Endothelial cell of umbilical vein (primary cell): ENCODE results near the gene CD79B. TPM values are rescaled to one million over a fixed set of nuclear protein-coding genes. Genes with fewer than 3 reads are reported as not detected.
A peak's percentile ranks its signal among the peaks of the same experiment; 100 is the strongest.

Experiments used
- BruUV-seq: library from RNA; stranded (reverse); fragments of 400-500 nt; replicated peaks from 2 replicates; lab custom pipeline; 2021; lab: Mats Ljungman, UMichigan
- CTCF ChIA-PET: fragments of 300-600, 350-600 bp; sonication (Branson Sonifier 250); formaldehyde crosslinking; loops from one replicate; lab custom pipeline; 2021; ENCODE audit warnings: antibody characterized with exemption, inconsistent platforms; lab: Charles Lee
- POLR2A ChIA-PET: fragments of 300-600, 350-600 bp; sonication (Branson Sonifier 250); formaldehyde crosslinking; loops from one replicate; lab custom pipeline; 2021; ENCODE audit warnings: antibody characterized with exemption, inconsistent platforms; lab: Charles Lee
- DNase-seq: peaks from one replicate; pipeline ENCODE4 v3.0.0-alpha.2; 2011; ENCODE audit warnings: low read depth, low spot score
- FAIRE-seq: peaks from 2 replicates; lab custom pipeline; 2011; peaks lifted over from hg19 to GRCh38; lab: Jason Lieb, UNC
- H2AFZ ChIP-seq: 2 replicates; pipeline ENCODE4 v1.6.0; 2012; ENCODE audit warnings: low read depth, low read length, control low read depth, inconsistent platforms
- H3K27ac ChIP-seq: 2 replicates; pipeline ENCODE4 v1.5.1; 2011; ENCODE audit warnings: low read depth, mild to moderate bottlenecking, control low read depth, low read length, moderate library complexity; ENCODE audit not compliant: insufficient read depth
- H3K27me3 ChIP-seq, 2 experiments: 2 replicates each; pipeline versions ENCODE4 v1.6.0 to v1.6.1; 2011; ENCODE audit warnings: low read length in 2 of 2, mixed read lengths in 1 of 2; ENCODE audit not compliant: control insufficient read depth in 2 of 2, insufficient read depth in 2 of 2
- H3K36me3 ChIP-seq, 2 experiments: 2 replicates in 1 of 2; 3 replicates in 1 of 2; pipeline ENCODE4 v1.5.1; 2011; ENCODE audit warnings: low read length in 2 of 2, mild to moderate bottlenecking in 1 of 2, moderate library complexity in 1 of 2; ENCODE audit not compliant: control insufficient read depth in 2 of 2, insufficient read depth in 2 of 2; ENCODE audit errors: extremely low read depth in 1 of 2
- H3K4me1 ChIP-seq: 3 replicates; pipeline ENCODE4 v1.5.1; 2011; ENCODE audit warnings: mild to moderate bottlenecking, low read length; ENCODE audit not compliant: control insufficient read depth, insufficient read depth; ENCODE audit errors: extremely low read depth
- H3K4me2 ChIP-seq: 2 replicates; pipeline ENCODE4 v1.6.1; 2011; ENCODE audit warnings: low read length, control low read depth, mixed read lengths; ENCODE audit not compliant: insufficient read depth
- H3K4me3 ChIP-seq, 3 experiments: fragments of 200-600 bp in 1 of 3; sonication (generic), shearing (Covaris generic) in 1 of 3; replicated peaks in 1 of 3; 2 replicates each; pipeline ENCODE4 v1.5.1; 2011 to 2016; ENCODE audit warnings: control low read depth in 3 of 3, low read length in 3 of 3, mild to moderate bottlenecking in 2 of 3, inconsistent platforms in 1 of 3, low read depth in 1 of 3, moderate library complexity in 1 of 3; ENCODE audit not compliant: insufficient read depth in 1 of 3
- H3K79me2 ChIP-seq: 2 replicates; pipeline ENCODE4 v1.6.0; 2012; ENCODE audit warnings: low read length, inconsistent platforms; ENCODE audit not compliant: control insufficient read depth, insufficient read depth
- H3K9ac ChIP-seq: replicated peaks from 2 replicates; pipeline ENCODE3; 2011; ENCODE audit warnings: low read length, control low read depth; ENCODE audit not compliant: insufficient read depth; ENCODE audit errors: extremely low read depth
- H3K9me1 ChIP-seq: replicated peaks from 3 replicates; pipeline ENCODE4 v1.6.0; 2011; ENCODE audit warnings: mild to moderate bottlenecking, low read length; ENCODE audit not compliant: control insufficient read depth, insufficient read depth; ENCODE audit errors: extremely low read depth
- H3K9me3 ChIP-seq: replicated peaks from 2 replicates; pipeline ENCODE4 v1.5.1; 2012; ENCODE audit warnings: low read length, inconsistent platforms; ENCODE audit not compliant: control insufficient read depth, insufficient read depth
- H4K20me1 ChIP-seq: replicated peaks from 2 replicates; pipeline ENCODE3; 2011; ENCODE audit warnings: mild to moderate bottlenecking, low read length; ENCODE audit not compliant: control insufficient read depth, insufficient read depth; ENCODE audit errors: extremely low read depth
- EZH2 ChIP-seq: IDR thresholded peaks from 2 replicates; pipeline ENCODE4 v1.6.1; 2012; ENCODE audit warnings: borderline replicate concordance, low read depth, mild to moderate bottlenecking, moderate library complexity, low read length, inconsistent platforms; ENCODE audit not compliant: severe bottlenecking
- FOS ChIP-seq: IDR thresholded peaks from 2 replicates; pipeline ENCODE4 v1.6.1; 2011; ENCODE audit warnings: mild to moderate bottlenecking, low read length, moderate library complexity, borderline replicate concordance; ENCODE audit not compliant: insufficient read depth
- GATA2 ChIP-seq: IDR thresholded peaks from 2 replicates; pipeline ENCODE4 v1.7.0; 2011; ENCODE audit warnings: low read depth, mild to moderate bottlenecking, moderate library complexity, mixed read lengths, low read length; ENCODE audit not compliant: insufficient read length, insufficient read depth
- JUN ChIP-seq: IDR thresholded peaks from 2 replicates; pipeline ENCODE4 v1.6.1; 2011; ENCODE audit warnings: borderline replicate concordance, low read depth; ENCODE audit not compliant: insufficient read length, insufficient read depth
- MYC ChIP-seq: IDR thresholded peaks from one replicate; pipeline ENCODE4 v1.6.1; 2011; ENCODE audit warnings: mild to moderate bottlenecking, low read depth, low read length
- POLR2A ChIP-seq: IDR thresholded peaks from 2 replicates; pipeline ENCODE4 v1.6.1; 2012; ENCODE audit warnings: low read depth, mild to moderate bottlenecking, control low read depth, low read length
- POLR2AphosphoS5 ChIP-seq: IDR thresholded peaks from 2 replicates; pipeline ENCODE4 v1.6.1; 2012; ENCODE audit warnings: low read depth, mild to moderate bottlenecking, control low read depth, low read length, moderate library complexity; ENCODE audit not compliant: insufficient read depth
- dilution Hi-C: fragments of 300-500 bp; cut with MboI; formaldehyde crosslinking; loops from one replicate; pipeline ENCODE4 v1.15.0; 2019; ENCODE audit warnings: low sequenced_read_pairs; ENCODE audit not compliant: extremely low pct_ligation_motif_present
- intact Hi-C: fragments of 100-400 bp; cut with micrococcal nuclease; formaldehyde crosslinking; loops from one replicate; pipeline ENCODE4 v1.10.0; 2022
- polyA plus RNA-seq, 4 experiments: library from polyadenylated mRNA; depleted of rRNA in 3 of 4; stranded (reverse) in 3 of 4; unstranded in 1 of 4; fragments of >200 nt; gene quantifications; 2 replicates each; pipeline versions ENCODE4 v1.2.1 to v1.2.3, GENCODE V29; 2011 to 2012; ENCODE audit warnings: missing spikeins in 1 of 4
- total RNA-seq: library from RNA; stranded (reverse); gene quantifications from 2 replicates; pipeline ENCODE4 v1.2.3, GENCODE V29; 2021
- TF ChIP-seq, protein P1 (sequence below), 2 donors: IDR thresholded peaks; 1 replicate in 1 of 2; 2 replicates in 1 of 2; pipeline ENCODE4 v1.5.1; 2011; ENCODE audit warnings: low read length in 2 of 2, mild to moderate bottlenecking in 2 of 2, moderate library complexity in 2 of 2, control low read depth in 1 of 2, inconsistent platforms in 1 of 2, low read depth in 1 of 2; ENCODE audit not compliant: insufficient read depth in 1 of 2; ENCODE audit errors: extremely low read depth in 1 of 2
- TF ChIP-seq, protein P2 (sequence below): IDR thresholded peaks from 2 replicates; pipeline ENCODE4 v1.6.1; 2011; ENCODE audit not compliant: insufficient read depth, insufficient read length

Gene CD79B
- total and polyA plus RNA-seq, 2 donors (not counting 3 experiments of a cell fraction or from before 2014, with no cell fraction given) = 2.1 to 3.9 TPM

DNA sequence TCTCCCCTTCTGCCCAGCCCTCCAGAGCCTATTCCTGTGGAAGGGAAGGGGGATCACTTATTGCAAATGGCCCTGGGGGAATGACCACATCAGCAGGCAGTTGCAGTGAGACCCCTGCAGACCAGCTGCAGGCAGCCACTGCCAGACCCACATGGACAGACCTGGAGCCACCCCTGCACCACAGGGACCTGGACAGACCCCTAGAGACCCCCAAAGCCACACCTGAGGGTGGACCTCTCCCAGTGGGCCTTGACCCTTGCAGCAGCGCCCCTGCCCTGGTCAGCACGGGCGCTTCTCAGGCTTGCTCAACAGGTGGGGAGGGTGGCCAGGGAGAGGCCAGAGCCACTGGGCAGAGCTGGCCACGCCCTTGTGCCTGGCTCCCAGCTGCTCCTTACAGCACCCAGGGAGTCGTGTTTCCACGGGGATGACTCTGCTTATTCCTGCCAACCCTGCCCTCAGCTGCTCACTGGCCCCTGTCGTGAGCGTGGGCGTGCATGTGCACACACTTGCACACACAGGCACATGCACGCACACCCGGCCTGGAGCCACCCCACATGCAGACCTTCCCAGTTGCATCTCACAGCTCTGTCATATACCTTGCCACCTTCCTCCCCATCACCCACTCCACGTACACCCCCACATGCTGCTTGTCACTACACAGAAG, 41.9 kb upstream of the CD79B start:
- FAIRE-seq = no peak
- ChIA-PET CTCF (interaction anchor here (0.8 to 4.8 kb wide), 5 partner anchors 10 to 160 kb away, joined by 3 to 27 read pairs (median 4); no protein-coding TSS in a partner anchor), POLR2A (no interaction called here)
- Histone ChIP-seq H3K79me2 (no peaks in the 10 kb centered on the region), H4K20me1 (no peaks in the 10 kb centered on the region), H3K36me3 (no peaks in the 10 kb centered on the region), H3K27me3 (no peaks in the 10 kb centered on the region), H3K27ac (no peak overlapping the region), H3K4me1 (peaks cover 13% of the 10 kb centered on the region), H3K9me3 (no peaks in the 10 kb centered on the region), H3K4me3 (no peak overlapping the region), H2AFZ (no peak overlapping the region), H3K9ac (no peak overlapping the region), H3K9me1 (no peaks in the 10 kb centered on the region), H3K4me2 (peak overlapping the region; percentile 33)
- no peak for DNase-seq
- TF ChIP-seq FOS = no peak
- no peak for TF ChIP-seq POLR2A
- no peak for TF ChIP-seq MYC
- no peak for TF ChIP-seq POLR2AphosphoS5
- no peak for TF ChIP-seq JUN
- TF ChIP-seq EZH2 = no peak
- dilution Hi-C loops (no loop called here), intact Hi-C loops (no loop called here)
- no TSS peak for BruUV-seq

DNA sequence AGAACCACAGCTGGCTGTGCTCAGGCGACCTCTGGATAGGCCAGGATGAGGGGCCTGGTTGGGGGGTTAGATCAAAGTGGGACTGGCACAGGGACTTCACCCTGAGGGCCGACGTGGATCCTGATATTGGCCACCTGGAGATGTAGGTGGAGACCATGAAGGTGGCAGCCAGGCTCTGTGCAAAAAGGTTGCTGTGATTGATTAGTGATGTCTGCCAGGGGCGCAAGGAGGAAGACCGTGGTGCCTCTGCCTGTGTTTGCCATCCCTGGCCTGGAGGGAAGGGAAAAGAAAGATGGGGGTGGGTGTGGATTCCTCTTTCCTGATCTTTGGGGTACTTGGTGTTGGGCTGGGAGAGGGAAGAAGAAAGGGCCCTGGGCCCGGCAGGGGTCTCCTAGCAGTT, 41.1 kb upstream of the CD79B start:
- no peak overlapping the region for H2AFZ ChIP-seq
- H3K9ac ChIP-seq = no peak overlapping the region
- CTCF ChIA-PET = no interaction called here
- H3K9me1 ChIP-seq = no peaks in the 10 kb centered on the region
- no peak overlapping the region for H3K4me2 ChIP-seq
- TF ChIP-seq POLR2AphosphoS5 (no peak), POLR2A (no peak), JUN (no peak), GATA2 (no peak), EZH2 (no peak), FOS (no peak), MYC (no peak)
- TF ChIP-seq, protein P1, sequence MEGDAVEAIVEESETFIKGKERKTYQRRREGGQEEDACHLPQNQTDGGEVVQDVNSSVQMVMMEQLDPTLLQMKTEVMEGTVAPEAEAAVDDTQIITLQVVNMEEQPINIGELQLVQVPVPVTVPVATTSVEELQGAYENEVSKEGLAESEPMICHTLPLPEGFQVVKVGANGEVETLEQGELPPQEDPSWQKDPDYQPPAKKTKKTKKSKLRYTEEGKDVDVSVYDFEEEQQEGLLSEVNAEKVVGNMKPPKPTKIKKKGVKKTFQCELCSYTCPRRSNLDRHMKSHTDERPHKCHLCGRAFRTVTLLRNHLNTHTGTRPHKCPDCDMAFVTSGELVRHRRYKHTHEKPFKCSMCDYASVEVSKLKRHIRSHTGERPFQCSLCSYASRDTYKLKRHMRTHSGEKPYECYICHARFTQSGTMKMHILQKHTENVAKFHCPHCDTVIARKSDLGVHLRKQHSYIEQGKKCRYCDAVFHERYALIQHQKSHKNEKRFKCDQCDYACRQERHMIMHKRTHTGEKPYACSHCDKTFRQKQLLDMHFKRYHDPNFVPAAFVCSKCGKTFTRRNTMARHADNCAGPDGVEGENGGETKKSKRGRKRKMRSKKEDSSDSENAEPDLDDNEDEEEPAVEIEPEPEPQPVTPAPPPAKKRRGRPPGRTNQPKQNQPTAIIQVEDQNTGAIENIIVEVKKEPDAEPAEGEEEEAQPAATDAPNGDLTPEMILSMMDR (IDR thresholded peaks at IDR 0.05; ENCODE audit: extremely low read depth in 1 of 2, insufficient read depth in 1 of 2, low read depth in 1 of 2, low read length in 2 of 2) = no peak
- TF ChIP-seq, protein P2, sequence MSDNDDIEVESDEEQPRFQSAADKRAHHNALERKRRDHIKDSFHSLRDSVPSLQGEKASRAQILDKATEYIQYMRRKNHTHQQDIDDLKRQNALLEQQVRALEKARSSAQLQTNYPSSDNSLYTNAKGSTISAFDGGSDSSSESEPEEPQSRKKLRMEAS = no peak
- no peak for DNase-seq
- no peaks in the 10 kb centered on the region for H3K36me3 ChIP-seq
- no peaks in the 10 kb centered on the region for H3K9me3 ChIP-seq
- H3K27me3 ChIP-seq = no peaks in the 10 kb centered on the region
- H4K20me1 ChIP-seq = no peaks in the 10 kb centered on the region
- H3K4me1 ChIP-seq = peaks cover 13% of the 10 kb centered on the region
- H3K4me3 ChIP-seq = no peak overlapping the region
- dilution Hi-C loops (no loop called here), intact Hi-C loops (no loop called here)
- H3K27ac ChIP-seq = no peak overlapping the region
- FAIRE-seq = no peak
- POLR2A ChIA-PET = no interaction called here
- no TSS peak for BruUV-seq
- H3K79me2 ChIP-seq = no peaks in the 10 kb centered on the region
